ENCODE results near the gene GSC. TPM values are rescaled to one million over a fixed set of nuclear protein-coding genes. Genes with fewer than 3 reads are reported as not detected.

Gene GSC
- polyA plus RNA-seq, 1 experiment, result not detected

DNA sequence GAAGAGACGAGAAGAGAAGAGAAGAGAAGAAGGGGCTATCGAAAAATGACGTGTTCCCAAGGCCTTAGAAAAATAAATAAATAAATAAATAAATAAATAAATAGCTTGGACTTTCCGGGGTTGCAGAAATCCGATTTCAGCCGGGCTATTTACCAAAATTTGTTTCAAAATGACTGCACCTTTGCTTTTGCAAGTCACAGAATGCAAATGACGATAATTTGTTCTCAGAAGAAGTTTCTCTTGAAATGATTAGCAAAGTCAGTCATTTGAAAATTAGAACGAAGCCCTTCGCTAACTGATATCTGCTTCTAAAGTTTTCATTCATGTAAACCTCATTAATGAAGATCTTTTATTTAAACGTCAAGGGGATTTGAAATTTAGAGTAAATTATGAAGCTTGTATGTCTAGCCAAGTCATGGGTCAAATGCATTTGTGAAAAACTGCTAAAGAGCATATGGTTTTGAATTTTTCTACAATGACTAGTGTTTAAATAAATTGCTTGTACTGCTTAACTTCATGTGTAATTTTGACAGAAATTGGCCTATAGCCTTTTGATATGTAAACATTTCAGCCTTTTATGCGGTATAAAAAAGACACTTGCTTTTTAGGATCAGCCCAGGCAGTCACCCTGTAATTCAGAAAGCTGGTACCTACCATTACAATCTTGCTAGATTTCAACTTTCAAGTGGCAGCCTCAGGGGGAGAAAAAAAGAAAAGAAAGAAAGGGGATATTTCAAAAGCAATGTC lies 4.6 kb upstream of the GSC start:
- ChIA-PET CTCF (no interaction called here), POLR2A (no interaction called here)
- Histone ChIP-seq H3K4me3 (ENCODE audit: low read depth, low read length) (no peak overlapping the region), H3K36me3 (ENCODE audit: control insufficient read depth, insufficient read depth, low read length) (no peaks in the 10 kb centered on the region), H3K27me3 (ENCODE audit: control insufficient read depth, insufficient read depth, low read length) (peaks cover 32% of the 10 kb centered on the region)
- DNase-seq (ENCODE audit: low read depth), result no peak
- TF ChIP-seq, protein P1, sequence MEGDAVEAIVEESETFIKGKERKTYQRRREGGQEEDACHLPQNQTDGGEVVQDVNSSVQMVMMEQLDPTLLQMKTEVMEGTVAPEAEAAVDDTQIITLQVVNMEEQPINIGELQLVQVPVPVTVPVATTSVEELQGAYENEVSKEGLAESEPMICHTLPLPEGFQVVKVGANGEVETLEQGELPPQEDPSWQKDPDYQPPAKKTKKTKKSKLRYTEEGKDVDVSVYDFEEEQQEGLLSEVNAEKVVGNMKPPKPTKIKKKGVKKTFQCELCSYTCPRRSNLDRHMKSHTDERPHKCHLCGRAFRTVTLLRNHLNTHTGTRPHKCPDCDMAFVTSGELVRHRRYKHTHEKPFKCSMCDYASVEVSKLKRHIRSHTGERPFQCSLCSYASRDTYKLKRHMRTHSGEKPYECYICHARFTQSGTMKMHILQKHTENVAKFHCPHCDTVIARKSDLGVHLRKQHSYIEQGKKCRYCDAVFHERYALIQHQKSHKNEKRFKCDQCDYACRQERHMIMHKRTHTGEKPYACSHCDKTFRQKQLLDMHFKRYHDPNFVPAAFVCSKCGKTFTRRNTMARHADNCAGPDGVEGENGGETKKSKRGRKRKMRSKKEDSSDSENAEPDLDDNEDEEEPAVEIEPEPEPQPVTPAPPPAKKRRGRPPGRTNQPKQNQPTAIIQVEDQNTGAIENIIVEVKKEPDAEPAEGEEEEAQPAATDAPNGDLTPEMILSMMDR (IDR thresholded peaks at IDR 0.05; ENCODE audit: insufficient read depth, low read depth, low read length), result no peak

DNA sequence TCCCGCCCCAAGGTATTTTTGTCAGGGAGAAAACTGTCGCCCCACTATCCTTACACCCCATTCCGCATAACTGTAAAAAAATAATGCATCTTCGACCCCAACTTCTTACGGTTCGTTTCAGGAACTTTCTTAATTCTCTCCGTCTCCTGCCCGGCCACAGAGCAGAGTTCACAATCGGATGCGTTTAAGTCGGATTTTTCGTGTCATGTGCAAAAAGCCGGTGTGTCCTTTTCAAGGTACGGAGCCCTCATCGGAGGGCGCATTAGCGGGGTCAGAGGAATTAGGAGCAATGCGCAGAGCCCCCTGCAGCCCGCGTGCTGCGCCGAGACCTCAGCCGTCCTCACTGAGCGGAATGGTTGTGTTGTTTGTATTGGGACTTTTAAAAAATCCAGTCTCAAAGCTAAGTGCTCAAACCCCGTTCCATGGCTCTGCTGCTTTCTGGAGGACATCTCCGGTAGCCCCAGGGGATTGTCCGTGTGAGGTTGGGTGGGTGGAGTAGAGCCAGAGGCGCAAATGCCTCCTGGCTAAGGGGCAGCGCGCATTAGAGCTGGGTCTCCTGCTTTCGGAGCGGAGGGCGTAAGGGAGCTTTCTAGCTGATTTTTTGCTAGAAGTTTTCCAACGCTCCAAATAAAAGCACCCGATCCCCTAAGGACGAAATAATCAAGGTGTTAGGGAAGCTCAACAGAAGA lies 3.9 kb upstream of the GSC start:
- H3K36me3 ChIP-seq (ENCODE audit: control insufficient read depth, insufficient read depth, low read length), result no peaks in the 10 kb centered on the region
- ChIA-PET CTCF (no interaction called here), POLR2A (no interaction called here)
- DNase-seq (ENCODE audit: low read depth), result no peak
- TF ChIP-seq, protein P1 (IDR thresholded peaks at IDR 0.05; ENCODE audit: insufficient read depth, low read depth, low read length), result no peak
- H3K27me3 ChIP-seq (ENCODE audit: control insufficient read depth, insufficient read depth, low read length), result peaks cover 37% of the 10 kb centered on the region
- no peak overlapping the region for H3K4me3 ChIP-seq (ENCODE audit: low read depth, low read length)

DNA sequence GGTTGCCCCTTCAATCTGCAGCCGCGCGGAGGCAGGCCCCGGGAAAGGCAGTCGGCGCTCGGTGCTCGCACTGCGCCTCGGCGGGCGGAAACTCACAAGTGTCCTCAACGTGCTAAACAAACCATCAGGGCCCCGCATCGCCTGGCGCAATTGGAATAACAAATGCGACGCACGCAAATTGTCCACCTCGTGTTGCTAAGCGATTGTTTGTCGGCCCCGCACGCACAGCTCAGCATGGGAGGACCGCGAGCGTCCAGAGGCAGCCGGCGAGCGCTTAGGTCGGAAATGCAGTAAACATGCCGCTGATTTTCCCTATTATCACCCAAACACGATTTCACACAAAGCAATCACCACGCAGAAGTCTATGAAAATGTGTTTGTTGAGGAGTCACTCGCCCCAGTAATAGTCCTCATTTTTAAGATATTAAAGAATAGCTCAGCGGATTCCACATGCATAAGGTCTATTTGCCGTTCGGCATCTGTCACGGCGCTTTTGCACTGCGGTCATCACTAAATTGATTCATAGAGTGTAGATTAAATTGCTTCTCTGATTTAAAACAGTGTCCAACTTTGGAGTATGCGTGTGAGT lies 3.2 kb upstream of the GSC start:
- Histone ChIP-seq H3K27me3 (ENCODE audit: control insufficient read depth, insufficient read depth, low read length) (peaks cover 43% of the 10 kb centered on the region), H3K4me3 (ENCODE audit: low read depth, low read length) (no peak overlapping the region), H3K36me3 (ENCODE audit: control insufficient read depth, insufficient read depth, low read length) (no peaks in the 10 kb centered on the region)
- CTCF ChIA-PET, result no interaction called here
- POLR2A ChIA-PET, result no interaction called here
- TF ChIP-seq, protein P1 (IDR thresholded peaks at IDR 0.05; ENCODE audit: insufficient read depth, low read depth, low read length), result no peak
- no peak for DNase-seq (ENCODE audit: low read depth)

DNA sequence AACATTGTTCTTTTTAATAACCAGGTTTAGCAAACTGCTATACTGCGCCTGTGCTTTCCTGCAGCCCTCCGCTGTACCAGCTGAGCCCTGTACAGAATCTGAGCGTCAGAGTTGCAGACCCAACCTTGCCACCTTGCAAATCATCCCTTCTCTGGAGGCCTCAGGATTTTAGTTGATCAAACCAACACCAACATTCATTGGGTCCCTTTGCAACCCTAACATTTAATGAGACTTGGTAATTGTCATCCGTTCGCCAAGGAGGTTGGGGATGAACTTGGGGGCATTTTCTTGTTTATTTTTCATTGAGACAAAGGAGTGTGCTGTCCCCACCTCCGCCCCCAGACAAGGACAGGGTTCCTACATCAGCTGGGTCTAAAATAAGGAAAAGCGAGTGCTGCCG lies 2.6 kb upstream of the GSC start:
- DNase-seq (ENCODE audit: low read depth), result no peak
- TF ChIP-seq, protein P1 (IDR thresholded peaks at IDR 0.05; ENCODE audit: insufficient read depth, low read depth, low read length), result no peak
- POLR2A ChIA-PET, result no interaction called here
- Histone ChIP-seq H3K36me3 (ENCODE audit: control insufficient read depth, insufficient read depth, low read length) (no peaks in the 10 kb centered on the region), H3K4me3 (ENCODE audit: low read depth, low read length) (no peak overlapping the region), H3K27me3 (ENCODE audit: control insufficient read depth, insufficient read depth, low read length) (peaks cover 47% of the 10 kb centered on the region)
- CTCF ChIA-PET, result no interaction called here

DNA sequence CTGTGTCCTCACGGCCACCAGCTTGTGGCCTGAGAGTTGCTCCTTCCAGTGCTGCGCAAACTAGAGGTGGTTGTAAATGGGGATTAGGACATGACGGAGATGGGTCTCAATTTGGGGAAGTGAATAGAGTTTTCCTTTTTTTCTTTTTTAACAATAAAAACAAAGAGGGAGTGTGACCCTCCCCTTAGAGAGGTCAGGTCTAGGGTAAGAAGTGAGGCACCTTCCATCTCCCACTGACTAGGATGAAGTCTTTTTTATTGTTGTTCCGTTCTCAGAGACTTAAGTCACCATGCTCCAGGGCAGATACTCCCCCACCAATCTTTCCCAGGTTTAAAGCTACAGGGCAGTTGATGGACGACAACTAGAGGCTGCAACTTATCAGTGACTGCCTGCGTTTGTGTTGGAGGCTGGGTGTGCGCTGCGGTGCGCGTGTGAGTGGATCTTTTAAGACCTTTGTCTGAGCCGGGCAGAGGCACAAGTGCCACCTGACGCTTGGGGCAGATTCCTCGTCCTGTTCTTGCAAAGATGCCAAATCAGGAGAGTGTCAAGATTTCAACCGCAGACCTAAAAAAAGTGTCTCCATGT lies 2.1 kb upstream of the GSC start:
- POLR2A ChIA-PET, result no interaction called here
- DNase-seq (ENCODE audit: low read depth), result no peak
- TF ChIP-seq, protein P1 (IDR thresholded peaks at IDR 0.05; ENCODE audit: insufficient read depth, low read depth, low read length), result no peak
- H3K4me3 ChIP-seq (ENCODE audit: low read depth, low read length), result no peak overlapping the region
- H3K27me3 ChIP-seq (ENCODE audit: control insufficient read depth, insufficient read depth, low read length), result peaks cover 49% of the 10 kb centered on the region
- H3K36me3 ChIP-seq (ENCODE audit: control insufficient read depth, insufficient read depth, low read length), result no peaks in the 10 kb centered on the region
- CTCF ChIA-PET, result no interaction called here

Measured in BJ (cell line).